Measurements from ENCODE around the gene PRR5L. TPM values are rescaled to one million over a fixed set of nuclear protein-coding genes. Genes with fewer than 3 reads are reported as not detected.

Gene PRR5L
- total and polyA plus RNA-seq, 9 of the 15 experiments (the other 6 are each of a cell fraction or from before 2014, with no cell fraction given) = 0.11 to 0.60 (median 0.36) TPM; not detected in 2

DNA sequence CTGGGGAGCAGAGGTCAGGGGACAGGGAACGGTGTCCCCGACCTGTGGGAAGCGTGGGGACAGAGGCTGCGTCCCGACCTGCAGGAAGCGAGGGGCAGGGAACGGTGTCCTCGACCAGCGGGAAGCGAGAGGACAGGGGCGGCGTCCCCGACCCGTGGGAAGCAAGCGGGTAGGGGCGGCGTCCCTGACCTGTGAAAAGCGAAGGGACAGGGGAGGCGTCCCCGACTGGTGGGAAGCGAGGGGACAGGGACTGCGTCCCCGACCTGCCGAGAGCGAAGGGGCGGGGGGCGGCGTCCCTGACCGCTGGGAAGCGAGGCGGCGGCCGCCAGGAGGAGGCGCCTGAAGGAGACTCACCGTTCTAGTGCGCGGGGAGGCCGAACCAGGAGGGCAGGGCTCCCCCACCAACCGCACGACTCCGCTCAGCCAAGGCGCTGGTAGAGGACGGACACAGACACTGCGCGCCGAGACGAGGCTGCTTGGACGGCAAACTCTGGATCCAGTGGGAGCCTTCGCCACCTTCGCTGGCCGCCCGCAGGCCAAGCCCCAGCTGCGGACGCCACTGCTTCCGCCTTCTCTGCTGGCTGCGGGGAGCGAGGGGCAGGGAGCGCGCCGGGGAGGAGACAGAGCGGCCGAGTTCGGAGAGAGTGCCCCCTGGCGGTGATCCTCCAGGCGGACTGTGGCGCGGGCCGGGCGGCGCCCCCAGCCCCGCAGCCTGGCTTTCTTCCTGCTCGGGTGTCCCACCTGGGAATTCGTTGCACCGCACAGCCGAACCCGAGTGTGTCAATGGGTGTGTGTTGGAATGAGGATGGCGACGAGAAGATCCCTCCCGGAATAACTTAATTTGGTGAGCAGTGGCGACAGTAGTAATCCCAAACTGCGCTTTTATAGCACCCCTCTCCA lies 213.9 kb downstream of the PRR5L start, which contains the start of gene TRAF6 (continued):
- TF ChIP-seq FIP1L1 (IDR thresholded peaks at IDR 0.05; ENCODE audit: low read depth, low read length, poor library complexity, severe bottlenecking) (peak; percentile 90), GATAD2B (IDR thresholded peaks at IDR 0.05; ENCODE audit: borderline replicate concordance) (no peak; the same call in 1 of the 2 replicates), KLF13 (tag; IDR thresholded peaks at IDR 0.05; ENCODE audit: borderline replicate concordance, low read depth) (peak; percentile 74), EWSR1 (IDR thresholded peaks at IDR 0.05; ENCODE audit: borderline replicate concordance, low read depth, partially characterized antibody) (no peak), HMG20B (CRISPR knock-in tag; IDR thresholded peaks at IDR 0.05) (no peak), XRCC4 (IDR thresholded peaks at IDR 0.05; ENCODE audit: extremely low read depth, insufficient read depth, insufficient read length) (no peak)
- TF ChIP-seq, protein P1, sequence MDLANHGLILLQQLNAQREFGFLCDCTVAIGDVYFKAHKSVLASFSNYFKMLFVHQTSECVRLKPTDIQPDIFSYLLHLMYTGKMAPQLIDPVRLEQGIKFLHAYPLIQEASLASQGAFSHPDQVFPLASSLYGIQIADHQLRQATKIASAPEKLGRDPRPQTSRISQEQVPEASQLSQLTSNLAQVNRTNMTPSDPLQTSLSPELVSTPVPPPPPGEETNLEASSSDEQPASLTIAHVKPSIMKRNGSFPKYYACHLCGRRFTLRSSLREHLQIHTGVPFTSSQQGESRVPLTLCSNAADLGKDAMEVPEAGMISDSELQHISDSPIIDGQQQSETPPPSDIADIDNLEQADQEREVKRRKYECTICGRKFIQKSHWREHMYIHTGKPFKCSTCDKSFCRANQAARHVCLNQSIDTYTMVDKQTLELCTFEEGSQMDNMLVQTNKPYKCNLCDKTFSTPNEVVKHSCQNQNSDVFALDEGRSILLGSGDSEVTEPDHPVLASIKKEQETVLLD (IDR thresholded peaks at IDR 0.05) = no peak
- TF ChIP-seq, protein P2, sequence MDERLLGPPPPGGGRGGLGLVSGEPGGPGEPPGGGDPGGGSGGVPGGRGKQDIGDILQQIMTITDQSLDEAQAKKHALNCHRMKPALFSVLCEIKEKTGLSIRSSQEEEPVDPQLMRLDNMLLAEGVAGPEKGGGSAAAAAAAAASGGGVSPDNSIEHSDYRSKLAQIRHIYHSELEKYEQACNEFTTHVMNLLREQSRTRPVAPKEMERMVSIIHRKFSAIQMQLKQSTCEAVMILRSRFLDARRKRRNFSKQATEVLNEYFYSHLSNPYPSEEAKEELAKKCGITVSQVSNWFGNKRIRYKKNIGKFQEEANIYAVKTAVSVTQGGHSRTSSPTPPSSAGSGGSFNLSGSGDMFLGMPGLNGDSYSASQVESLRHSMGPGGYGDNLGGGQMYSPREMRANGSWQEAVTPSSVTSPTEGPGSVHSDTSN (CRISPR knock-in tag; IDR thresholded peaks at IDR 0.05; ENCODE audit: low read depth) = no peak
- TF ChIP-seq, protein P2 (tag; conservative IDR thresholded peaks at IDR 0.05; ENCODE audit: low read depth) = no peak

Data from K562 (cell line).